Astrocyte of the cerebellum (primary cell): Measurements from ENCODE around the gene C6orf141.

Experiments used
- DNase-seq: peaks from one replicate; pipeline ENCODE4 v3.0.0-alpha.2; 2011; ENCODE audit warnings: low read depth
- H3K4me3 ChIP-seq: 2 replicates; pipeline ENCODE4 v1.5.1; 2011; ENCODE audit warnings: mild to moderate bottlenecking, low read depth, low read length, moderate library complexity
- in situ Hi-C: cut with HindIII; loops from 2 replicates; pipeline ENCODE4 v1.10.0; 2017; ENCODE audit warnings: low sequenced_read_pairs
- TF ChIP-seq, protein P1 (sequence below): IDR thresholded peaks from 2 replicates; pipeline ENCODE4 v1.5.1; 2012; ENCODE audit warnings: low read length, low read depth, moderate library complexity, mild to moderate bottlenecking; ENCODE audit errors: missing control alignments

Gene C6orf141

GRCh38 chr6:49553384-49553783, 2.9 kb downstream of the C6orf141 start:
- no peak overlapping the region for H3K4me3 ChIP-seq

GRCh38 chr6:49555951-49556350, 5.5 kb downstream of the C6orf141 start:
- in situ Hi-C loops = no loop called here
- TF ChIP-seq, protein P1, sequence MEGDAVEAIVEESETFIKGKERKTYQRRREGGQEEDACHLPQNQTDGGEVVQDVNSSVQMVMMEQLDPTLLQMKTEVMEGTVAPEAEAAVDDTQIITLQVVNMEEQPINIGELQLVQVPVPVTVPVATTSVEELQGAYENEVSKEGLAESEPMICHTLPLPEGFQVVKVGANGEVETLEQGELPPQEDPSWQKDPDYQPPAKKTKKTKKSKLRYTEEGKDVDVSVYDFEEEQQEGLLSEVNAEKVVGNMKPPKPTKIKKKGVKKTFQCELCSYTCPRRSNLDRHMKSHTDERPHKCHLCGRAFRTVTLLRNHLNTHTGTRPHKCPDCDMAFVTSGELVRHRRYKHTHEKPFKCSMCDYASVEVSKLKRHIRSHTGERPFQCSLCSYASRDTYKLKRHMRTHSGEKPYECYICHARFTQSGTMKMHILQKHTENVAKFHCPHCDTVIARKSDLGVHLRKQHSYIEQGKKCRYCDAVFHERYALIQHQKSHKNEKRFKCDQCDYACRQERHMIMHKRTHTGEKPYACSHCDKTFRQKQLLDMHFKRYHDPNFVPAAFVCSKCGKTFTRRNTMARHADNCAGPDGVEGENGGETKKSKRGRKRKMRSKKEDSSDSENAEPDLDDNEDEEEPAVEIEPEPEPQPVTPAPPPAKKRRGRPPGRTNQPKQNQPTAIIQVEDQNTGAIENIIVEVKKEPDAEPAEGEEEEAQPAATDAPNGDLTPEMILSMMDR = no peak
- DNase-seq = no peak
- H3K4me3 ChIP-seq = no peak overlapping the region

More at GRCh38 chr6:49553384-49553783, 2.9 kb downstream of the C6orf141 start:
- no peak for DNase-seq
- in situ Hi-C loops = no loop called here
- TF ChIP-seq, protein P1 = no peak

DNA sequence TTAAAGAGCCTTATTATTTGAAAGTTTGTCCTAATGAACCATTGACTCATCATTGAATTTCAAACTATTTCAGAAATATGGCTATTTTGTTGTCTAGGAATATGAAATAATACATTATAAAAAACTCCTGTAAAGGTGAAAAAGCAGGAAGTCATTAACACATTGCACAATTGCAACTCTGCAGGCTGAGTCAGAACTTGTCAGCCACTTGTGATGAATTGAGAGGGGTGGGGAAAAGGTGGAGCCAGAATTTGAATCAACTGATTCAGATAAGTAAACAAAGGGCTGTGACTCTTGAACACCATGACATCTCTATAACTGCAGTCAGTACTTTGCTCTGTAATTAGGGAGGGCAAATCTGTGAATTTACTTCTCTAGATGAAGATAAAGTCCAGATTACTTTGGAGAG, 6.0 kb downstream of the C6orf141 start:
- in situ Hi-C loops = no loop called here
- TF ChIP-seq, protein P1 = no peak
- H3K4me3 ChIP-seq = no peak overlapping the region
- DNase-seq = peak; percentile 42

DNA sequence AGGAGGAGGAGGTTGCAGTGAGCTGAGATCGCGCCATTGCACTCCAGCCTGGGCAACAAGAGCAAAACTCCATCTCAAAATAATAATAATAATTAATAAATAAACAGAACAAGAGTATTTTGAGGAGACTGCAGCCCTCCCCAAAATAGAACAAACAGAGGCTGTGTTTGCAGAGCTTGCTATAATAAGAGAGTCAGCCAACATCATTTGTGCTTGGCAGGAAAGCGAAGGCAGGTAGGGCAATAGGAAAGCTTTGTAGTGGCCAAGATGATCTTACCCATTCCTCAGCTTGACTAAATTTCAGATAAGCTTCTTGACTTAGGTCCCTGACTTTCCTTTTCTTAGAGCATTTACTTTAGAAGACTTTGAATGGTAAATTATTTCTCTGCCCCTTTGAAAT, 6.7 kb downstream of the C6orf141 start:
- DNase-seq = no peak
- in situ Hi-C loops = no loop called here
- TF ChIP-seq, protein P1 = no peak
- H3K4me3 ChIP-seq = no peak overlapping the region

DNA sequence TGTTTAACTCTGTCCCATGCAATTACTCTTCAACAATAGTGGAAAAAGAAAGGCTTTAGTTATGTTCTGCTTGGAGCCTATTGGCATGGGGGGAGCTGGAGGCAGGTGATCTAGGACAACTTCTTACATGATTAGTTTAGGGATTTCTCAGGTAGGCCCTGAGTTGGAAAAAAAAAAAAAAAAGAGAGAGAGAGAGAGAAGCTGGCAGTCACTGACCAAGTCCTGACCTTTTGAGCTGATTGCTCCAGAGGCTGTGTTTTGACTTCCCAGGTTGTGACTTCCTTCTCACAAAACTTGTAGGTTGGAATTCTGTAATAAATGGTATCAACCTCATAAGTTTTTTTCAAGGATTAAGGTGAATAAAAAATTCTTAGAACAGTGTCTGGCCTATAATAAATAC, 7.8 kb downstream of the C6orf141 start:
- no peak for DNase-seq
- no peak overlapping the region for H3K4me3 ChIP-seq
- in situ Hi-C loops = no loop called here
- TF ChIP-seq, protein P1 = no peak

DNA sequence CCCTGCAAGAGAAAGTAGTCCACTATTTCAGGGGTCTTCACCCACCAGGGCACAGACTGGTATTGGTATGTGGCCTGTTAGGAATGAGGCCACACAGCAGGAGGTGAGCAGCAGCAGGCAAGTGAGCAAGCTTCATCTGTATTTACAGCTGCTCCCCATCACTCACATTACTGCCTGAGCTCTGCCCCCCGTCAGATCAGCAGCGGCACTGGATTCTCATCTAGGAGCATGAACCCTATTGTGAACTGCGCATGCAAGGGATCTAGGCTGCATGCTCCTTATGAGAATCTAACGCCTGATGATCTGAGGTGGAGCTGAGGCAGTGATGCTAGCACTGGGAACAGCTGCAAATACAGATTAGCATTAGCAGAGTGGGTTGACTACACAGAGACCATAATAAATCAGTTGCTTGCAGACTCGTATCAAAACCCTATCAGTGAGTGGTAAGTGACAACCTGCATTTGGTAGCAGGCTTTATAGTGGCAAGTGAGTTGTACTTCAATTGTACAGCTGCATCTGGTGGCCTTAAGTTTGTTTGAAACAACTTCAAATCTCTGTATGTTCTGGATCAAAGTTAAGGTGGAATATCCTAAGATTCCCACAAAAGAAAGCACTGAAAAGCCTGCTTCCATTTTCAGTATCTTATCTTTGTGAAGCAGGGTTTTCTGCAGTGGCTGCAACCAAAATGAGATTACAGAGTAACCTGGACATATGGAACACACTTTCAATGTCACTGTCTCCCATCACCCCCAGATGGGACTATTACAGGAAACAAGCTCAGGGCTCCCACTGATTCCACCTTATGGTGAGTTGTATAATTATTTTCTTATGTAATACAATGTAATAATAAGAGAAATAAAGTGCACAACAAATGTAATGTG, 12.8 kb downstream of the C6orf141 start:
- in situ Hi-C loops = no loop called here
- TF ChIP-seq, protein P1 = no peak
- DNase-seq = no peak
- no peak overlapping the region for H3K4me3 ChIP-seq
